Stimulated activated naive CD8-positive, alpha-beta T cell treated with anti-CD3 and anti-CD28 coated beads, Interleukin-15, Interleukin-2, amounts not matched to agents 100 ng/mL and 50 ng/mL, for 24 hours (primary cell): ENCODE measurements around the gene ALOX5.
"Not testable (repeated sequence)": the region's sequence is repeated elsewhere in the genome, so short reads cannot be mapped to it uniquely, and the experiment has no call there.

Experiments
- H3K27ac Mint-ChIP-seq: one replicate; pipeline ENCODE4 v1.8.0; 2021; ENCODE audit warnings: mild to moderate bottlenecking, mixed read lengths
- H3K27me3 Mint-ChIP-seq: one replicate; pipeline ENCODE4 v1.8.0; 2021; ENCODE audit warnings: mixed read lengths
- H3K36me3 Mint-ChIP-seq: one replicate; pipeline ENCODE4 v1.8.0; 2021; ENCODE audit warnings: low read depth, mixed read lengths
- H3K4me1 Mint-ChIP-seq: one replicate; pipeline ENCODE4 v1.8.0; 2021; ENCODE audit warnings: low read depth, mixed read lengths
- H3K4me3 Mint-ChIP-seq: one replicate; pipeline ENCODE4 v1.8.0; 2021; ENCODE audit warnings: mild to moderate bottlenecking, mixed read lengths
- H3K9me3 Mint-ChIP-seq: one replicate; pipeline ENCODE4 v1.8.0; 2021; ENCODE audit warnings: mixed read lengths

Gene ALOX5

DNA sequence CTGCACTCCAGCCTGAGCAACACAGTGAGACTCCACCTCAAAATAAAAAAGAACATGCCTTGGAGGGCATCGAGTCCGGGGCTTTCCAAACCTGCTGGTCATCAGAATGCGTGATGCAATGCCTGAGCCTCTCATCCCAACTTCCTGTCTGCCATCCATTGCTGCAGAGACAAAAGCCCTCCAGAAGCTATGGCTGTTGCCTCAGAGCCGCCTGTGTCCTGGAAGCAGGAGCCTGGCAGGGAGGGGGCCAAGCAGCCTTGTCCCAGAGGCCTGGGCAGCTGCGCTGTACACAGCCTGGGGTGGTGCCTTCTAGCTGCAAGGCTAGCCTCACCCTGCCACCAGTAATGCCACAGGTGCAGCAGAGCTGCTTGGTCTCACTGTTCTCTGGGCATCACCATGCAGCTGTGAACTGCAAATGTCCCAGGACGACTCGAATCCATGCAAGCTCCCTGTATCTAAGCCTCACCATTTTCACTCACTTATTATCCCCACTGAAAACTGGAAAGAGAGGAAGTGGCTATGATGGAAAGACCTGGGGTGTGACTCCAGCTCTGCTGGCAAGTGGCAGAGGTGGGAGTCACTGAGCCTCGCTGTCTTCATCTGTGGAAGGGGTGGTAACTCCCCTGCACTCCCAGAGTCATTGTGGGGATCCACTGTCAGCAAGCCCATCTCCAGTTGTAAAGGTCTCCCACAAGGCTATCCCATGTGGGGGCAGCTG is 7.0 kb downstream of the ALOX5 start:
- Mint-ChIP-seq H3K27me3 (peaks cover under 1% of the 10 kb centered on the region), H3K36me3 (no peaks in the 10 kb centered on the region), H3K27ac (no peak overlapping the region), H3K9me3 (no peaks in the 10 kb centered on the region), H3K4me1 (peaks cover 14% of the 10 kb centered on the region), H3K4me3 (no peak overlapping the region)

DNA sequence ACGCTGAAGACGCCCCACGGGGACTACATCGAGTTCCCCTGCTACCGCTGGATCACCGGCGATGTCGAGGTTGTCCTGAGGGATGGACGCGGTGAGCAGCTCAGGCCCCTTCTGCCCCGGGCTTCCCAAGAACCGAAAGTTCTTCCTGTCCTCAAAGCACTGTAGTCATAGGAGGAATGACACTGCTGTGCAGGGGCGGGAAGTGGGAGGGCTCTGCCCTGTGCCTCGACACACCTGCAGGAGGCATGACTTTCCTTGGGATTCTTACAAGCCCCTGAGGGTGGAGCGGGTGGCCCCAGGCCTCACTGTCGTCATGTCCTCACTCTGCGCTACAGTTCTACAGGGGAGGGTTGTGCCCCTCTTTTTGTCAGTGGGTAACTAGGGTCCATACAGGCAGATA is 8.6 kb downstream of the ALOX5 start:
- Mint-ChIP-seq H3K27me3 (no peaks in the 10 kb centered on the region), H3K9me3 (no peaks in the 10 kb centered on the region), H3K36me3 (no peaks in the 10 kb centered on the region), H3K4me3 (no peak overlapping the region), H3K27ac (no peak overlapping the region), H3K4me1 (peaks cover 8% of the 10 kb centered on the region)

DNA sequence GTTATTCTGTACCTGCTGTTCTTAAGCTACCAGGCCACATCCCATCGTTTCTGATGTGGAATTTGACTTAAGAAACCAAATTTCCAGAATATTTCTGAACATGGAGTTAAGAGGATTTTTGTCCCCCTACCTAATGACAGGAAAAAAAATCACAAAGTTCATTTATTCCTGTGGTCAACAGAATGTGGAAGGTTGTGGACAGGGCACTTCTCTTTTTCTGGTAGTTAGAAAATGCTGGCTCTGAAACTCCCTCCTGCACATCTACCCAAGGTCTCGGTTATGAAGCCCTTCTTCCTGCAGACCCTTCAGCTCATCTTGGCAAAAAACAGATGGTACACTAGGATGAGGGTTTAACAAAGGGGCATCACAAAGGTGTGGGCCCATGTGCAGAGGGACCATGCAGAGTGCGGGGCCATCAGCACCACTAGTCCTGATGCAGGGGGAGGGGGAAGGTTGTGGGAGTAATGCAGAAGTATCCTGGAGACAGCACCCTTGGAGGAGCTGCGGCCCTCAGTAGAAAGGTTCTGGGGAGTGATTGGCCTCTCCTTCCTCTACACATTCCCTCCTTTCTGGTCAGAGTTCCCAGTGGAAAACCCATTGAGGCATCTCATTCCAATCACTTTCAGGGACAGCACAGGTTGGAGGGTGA is 9.8 kb downstream of the ALOX5 start:
- Mint-ChIP-seq H3K9me3 (no peaks in the 10 kb centered on the region), H3K4me3 (no peak overlapping the region), H3K36me3 (no peaks in the 10 kb centered on the region), H3K27me3 (no peaks in the 10 kb centered on the region), H3K4me1 (no peaks in the 10 kb centered on the region), H3K27ac (no peak overlapping the region)

DNA sequence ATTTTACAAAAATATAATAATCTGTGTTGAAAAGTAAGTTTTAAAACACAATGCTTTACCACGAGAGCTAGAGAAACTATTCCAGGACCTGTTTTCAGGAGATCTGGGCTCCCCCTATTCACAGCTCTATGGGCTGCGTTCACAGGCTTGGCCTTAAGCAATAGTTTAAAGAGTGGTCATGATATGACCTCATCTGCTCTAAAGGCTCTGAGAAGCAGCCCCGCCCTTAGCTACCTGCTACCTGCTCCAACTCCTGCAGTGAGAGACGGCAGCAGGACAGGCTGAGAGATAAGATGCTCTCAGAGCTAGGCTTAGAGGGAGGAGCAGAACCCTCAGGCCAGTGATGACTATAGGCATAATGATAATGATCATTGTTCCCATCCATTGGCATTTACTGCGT is 12.6 kb downstream of the ALOX5 start:
- Mint-ChIP-seq H3K4me3 (no peak overlapping the region), H3K27me3 (no peaks in the 10 kb centered on the region), H3K9me3 (no peaks in the 10 kb centered on the region), H3K27ac (no peak overlapping the region), H3K4me1 (no peaks in the 10 kb centered on the region), H3K36me3 (peaks cover 6% of the 10 kb centered on the region)

DNA sequence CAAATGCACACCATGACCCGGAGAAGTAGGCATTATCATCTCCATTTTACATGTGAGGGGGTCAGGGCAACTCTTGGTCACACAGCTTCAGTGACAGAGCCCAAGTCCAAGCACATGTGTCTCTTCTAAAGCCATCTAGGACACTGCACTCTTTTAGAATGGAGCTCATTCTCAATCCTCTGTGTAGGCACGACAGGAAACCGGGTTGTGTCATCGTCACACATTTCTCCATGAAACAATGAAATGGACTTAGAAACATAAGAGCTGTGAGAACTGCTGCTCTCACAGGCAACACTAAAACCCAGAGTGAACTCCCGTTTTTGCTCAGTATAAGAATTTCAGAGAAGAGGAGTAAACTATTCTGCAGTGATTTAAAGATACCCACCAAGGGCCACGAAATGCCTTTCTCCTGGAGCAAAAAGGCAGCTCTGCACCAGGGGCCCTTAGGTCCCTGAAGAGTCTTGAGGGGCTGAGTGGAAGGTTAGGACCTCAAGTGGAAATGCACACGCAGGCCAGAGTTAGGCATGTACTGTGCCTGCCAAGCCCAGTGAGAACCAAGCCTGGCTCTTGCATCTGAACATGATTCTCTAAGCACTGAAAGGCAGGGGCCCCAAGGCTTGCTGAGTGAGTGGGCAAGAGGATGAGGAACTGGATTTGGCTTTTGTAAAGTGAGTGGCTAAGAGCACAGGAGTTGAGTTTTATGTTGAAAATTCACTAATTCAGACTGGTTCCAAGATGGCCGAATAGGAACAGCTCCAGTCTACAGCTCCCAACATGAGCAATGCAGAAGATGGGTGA is 13.3 kb downstream of the ALOX5 start:
- H3K27ac Mint-ChIP-seq, result no peak overlapping the region
- no peak overlapping the region for H3K4me3 Mint-ChIP-seq
- no peaks in the 10 kb centered on the region for H3K9me3 Mint-ChIP-seq
- H3K36me3 Mint-ChIP-seq, result peaks cover 6% of the 10 kb centered on the region
- H3K4me1 Mint-ChIP-seq, result no peaks in the 10 kb centered on the region
- H3K27me3 Mint-ChIP-seq, result no peaks in the 10 kb centered on the region

DNA sequence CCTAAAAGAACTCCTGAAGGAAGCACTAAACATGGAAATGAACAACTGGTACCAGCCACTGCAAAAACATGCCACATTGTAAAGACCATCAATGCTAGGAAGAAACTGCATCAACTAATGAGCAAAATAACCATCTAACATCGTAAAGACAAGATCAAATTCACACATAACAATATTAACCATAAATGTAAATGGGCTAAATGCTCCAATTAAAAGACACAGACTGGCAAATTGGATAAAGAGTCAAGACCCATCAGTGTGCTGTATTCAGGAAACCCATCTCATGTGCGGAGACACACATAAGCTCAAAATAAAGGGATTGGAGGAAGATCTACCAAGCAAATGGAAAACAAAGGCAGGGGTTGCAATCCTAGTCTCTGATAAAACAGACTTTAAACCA is 15.7 kb downstream of the ALOX5 start:
- not testable (repeated sequence) for H3K27ac Mint-ChIP-seq, H3K4me1 Mint-ChIP-seq, H3K4me3 Mint-ChIP-seq, H3K36me3 Mint-ChIP-seq, H3K9me3 Mint-ChIP-seq, H3K27me3 Mint-ChIP-seq

DNA sequence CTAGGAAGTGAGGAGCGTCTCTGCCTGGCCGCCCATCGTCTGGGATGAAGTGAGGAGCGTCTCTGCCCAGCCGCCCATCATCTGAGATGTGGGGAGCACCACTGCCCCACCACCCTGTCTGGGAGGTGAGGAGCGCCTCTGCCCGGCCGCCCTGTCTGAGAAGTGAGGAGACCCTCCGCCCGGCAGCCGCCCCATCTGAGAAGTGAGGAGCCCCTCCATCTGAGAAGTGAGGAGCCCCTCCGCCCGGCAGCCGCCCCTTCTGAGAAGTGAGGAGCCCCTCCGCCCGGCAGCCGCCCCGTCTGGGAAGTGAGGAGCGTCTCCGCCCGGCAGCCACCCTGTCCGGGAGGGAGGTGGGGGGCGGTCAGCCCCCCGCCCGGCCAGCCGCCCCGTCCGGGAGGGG is 17.6 kb downstream of the ALOX5 start:
- H3K4me3 Mint-ChIP-seq, H3K27me3 Mint-ChIP-seq, H3K4me1 Mint-ChIP-seq, H3K27ac Mint-ChIP-seq: not testable (repeated sequence)
- Mint-ChIP-seq H3K9me3 (peaks cover 15% of the 10 kb centered on the region), H3K36me3 (peaks cover 15% of the 10 kb centered on the region)

DNA sequence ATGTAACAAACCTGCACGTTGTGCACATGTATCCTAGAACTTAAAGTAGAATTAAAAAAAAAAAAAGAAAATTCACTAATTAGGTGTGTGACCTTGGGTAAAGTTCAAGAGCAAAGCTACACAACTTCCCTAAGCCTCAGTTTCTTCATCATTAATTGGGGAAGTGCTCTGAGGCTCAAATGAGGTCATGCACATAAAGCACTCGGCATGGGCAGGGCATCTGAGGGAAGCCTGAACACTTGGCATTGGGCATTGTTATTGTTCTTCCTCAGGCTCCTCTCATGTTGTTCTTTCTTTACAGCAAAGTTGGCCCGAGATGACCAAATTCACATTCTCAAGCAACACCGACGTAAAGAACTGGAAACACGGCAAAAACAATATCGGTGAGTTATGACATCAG is 21.5 kb downstream of the ALOX5 start:
- Mint-ChIP-seq H3K4me3 (no peak overlapping the region), H3K27me3 (no peaks in the 10 kb centered on the region), H3K27ac (no peak overlapping the region), H3K4me1 (no peaks in the 10 kb centered on the region), H3K36me3 (peaks cover 17% of the 10 kb centered on the region), H3K9me3 (peaks cover 15% of the 10 kb centered on the region)

DNA sequence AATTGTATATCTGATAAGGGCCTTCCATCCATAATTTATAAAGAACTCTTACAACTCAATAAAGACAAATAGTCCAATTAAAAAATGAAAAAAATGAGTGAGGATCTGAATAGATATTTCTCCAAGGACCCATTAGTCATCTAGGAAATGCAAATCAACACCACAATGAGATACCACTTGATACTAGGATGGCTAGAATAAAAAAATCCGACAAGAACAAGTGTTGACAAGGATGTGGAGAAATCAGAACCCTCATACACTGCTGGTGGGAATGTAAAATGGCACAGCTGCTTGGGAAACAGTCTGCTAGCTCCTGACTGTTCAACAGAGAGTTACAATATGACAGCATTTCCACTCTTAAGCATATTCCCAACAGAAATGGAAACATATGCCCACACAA is 24.6 kb downstream of the ALOX5 start:
- H3K36me3 Mint-ChIP-seq, result peaks cover 15% of the 10 kb centered on the region
- peaks cover 4% of the 10 kb centered on the region for H3K4me1 Mint-ChIP-seq
- H3K27ac Mint-ChIP-seq, result no peak overlapping the region
- no peaks in the 10 kb centered on the region for H3K27me3 Mint-ChIP-seq
- peaks cover 14% of the 10 kb centered on the region for H3K9me3 Mint-ChIP-seq
- no peak overlapping the region for H3K4me3 Mint-ChIP-seq

DNA sequence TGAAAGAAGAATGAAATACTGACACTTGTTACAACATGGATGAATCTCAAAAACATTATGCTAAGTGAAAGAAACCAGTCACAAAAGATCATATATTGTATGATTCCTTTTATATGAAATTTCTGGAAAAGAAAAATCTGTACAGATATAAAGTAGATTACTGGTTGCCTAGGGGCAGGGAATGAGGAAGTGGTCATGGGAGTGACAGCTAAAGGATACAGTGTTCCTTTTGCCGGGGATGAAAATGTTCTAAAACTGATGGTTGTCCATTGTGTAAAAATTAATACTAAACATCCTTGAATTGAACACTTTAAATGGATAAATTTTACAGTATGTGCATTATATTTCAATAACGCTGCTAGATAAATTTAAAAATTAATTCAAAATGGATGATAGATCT is 25.1 kb downstream of the ALOX5 start:
- no peak overlapping the region for H3K27ac Mint-ChIP-seq
- no peak overlapping the region for H3K4me3 Mint-ChIP-seq
- H3K9me3 Mint-ChIP-seq, result peaks cover 11% of the 10 kb centered on the region
- peaks cover 15% of the 10 kb centered on the region for H3K36me3 Mint-ChIP-seq
- peaks cover 9% of the 10 kb centered on the region for H3K4me1 Mint-ChIP-seq
- H3K27me3 Mint-ChIP-seq, result no peaks in the 10 kb centered on the region

DNA sequence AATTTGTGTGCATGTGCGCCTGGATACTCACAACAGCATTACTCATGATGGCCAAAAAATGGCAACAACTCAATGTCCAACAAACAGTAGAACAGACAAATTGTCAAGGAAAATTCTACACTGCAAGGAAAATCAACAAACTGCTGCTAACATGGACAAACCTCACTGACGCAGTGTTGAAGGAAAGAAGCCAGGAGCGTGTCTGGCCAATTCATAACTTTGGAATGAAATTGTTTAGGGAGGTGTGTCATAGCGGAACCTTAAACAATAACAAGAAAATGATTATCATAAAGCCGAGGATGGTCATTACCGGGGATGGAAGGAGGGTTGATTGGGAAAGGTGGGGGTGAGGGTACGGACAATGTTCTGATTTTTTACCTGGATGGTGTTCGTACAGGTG is 29.1 kb downstream of the ALOX5 start:
- Mint-ChIP-seq H3K27me3 (peaks cover 3% of the 10 kb centered on the region), H3K36me3 (no peaks in the 10 kb centered on the region), H3K27ac (no peak overlapping the region), H3K9me3 (no peaks in the 10 kb centered on the region), H3K4me1 (peaks cover 11% of the 10 kb centered on the region), H3K4me3 (no peak overlapping the region)

DNA sequence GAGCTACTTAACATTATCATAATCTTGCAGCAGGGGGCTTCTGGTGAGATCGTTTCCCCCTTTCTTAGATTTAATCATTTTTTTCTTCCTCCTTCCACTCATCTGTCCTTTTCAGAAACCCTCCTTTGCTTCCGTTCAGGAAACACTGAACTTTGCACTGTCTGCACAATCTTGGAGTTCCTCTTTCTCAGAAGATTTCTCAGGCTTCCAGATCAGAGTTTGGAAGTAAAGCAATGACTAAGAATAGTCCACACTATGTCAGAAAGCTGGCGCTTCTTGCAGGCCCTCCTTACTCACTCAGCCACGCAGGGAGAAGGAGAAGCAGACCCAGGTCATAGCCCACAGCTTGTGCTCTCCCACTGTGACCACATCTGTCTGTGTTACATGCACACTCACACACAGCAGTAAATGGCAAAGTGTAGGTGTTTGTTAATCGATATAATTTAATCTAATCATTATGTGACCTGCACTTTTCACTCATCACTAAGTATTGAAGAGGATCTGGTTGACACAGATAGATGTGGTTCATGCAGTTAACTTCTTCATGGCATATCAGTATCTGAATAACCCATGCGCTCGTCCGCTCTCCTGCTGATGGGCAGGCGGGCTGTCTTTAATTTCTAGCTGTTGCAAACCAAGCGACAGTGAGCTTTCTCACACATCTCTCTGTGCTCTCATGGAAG is 30.2 kb downstream of the ALOX5 start:
- H3K36me3 Mint-ChIP-seq, result no peaks in the 10 kb centered on the region
- H3K9me3 Mint-ChIP-seq, result no peaks in the 10 kb centered on the region
- H3K4me1 Mint-ChIP-seq, result peaks cover 11% of the 10 kb centered on the region
- H3K27ac Mint-ChIP-seq, result no peak overlapping the region
- no peak overlapping the region for H3K4me3 Mint-ChIP-seq
- H3K27me3 Mint-ChIP-seq, result peaks cover 4% of the 10 kb centered on the region

DNA sequence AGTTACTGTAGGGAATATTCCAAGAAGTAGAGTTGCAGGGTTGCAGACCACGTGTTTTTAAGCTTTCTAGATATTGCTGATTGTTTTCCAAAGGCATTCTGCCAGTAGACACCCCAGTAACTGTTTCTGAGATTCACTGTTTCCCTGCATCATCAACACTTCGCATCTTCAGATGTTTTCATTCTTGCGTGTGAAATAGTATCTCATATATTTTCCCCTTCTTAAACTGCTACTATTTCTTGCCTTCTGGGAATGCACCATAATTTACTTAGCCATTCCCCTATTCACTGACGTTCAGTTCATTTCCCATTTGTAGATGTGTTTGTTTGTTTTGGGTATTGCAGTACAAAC is 30.7 kb downstream of the ALOX5 start:
- Mint-ChIP-seq H3K4me3 (no peak overlapping the region), H3K9me3 (no peaks in the 10 kb centered on the region), H3K27ac (no peak overlapping the region), H3K27me3 (peaks cover 4% of the 10 kb centered on the region), H3K36me3 (no peaks in the 10 kb centered on the region), H3K4me1 (peaks cover 11% of the 10 kb centered on the region)

DNA sequence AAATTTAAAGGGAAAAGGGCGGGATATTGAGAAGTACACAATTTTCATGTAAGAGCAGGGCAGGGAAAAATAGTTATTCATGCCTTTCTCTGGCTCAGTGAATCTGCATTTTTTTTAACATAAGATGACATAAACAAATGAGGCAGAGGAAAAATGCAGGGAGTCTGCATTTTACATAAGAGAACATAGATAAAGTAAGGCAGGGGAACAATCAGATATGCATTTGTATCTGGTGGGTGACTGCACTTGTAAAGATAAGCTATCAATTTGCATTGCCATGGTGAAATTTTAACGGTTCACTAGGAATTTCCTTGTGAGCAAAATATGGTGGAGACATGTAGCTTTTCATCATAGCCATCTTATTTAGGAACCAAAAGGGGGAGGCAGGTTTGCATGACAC is 33.5 kb downstream of the ALOX5 start:
- H3K4me1 Mint-ChIP-seq, result peaks cover 11% of the 10 kb centered on the region
- H3K27ac Mint-ChIP-seq, result no peak overlapping the region
- no peaks in the 10 kb centered on the region for H3K9me3 Mint-ChIP-seq
- H3K4me3 Mint-ChIP-seq, result no peak overlapping the region
- peaks cover 4% of the 10 kb centered on the region for H3K27me3 Mint-ChIP-seq
- H3K36me3 Mint-ChIP-seq, result no peaks in the 10 kb centered on the region
